NB4 (cell line): Measurements from ENCODE around the gene ITGA11.
"Not testable (repeated sequence)": the region's sequence is repeated elsewhere in the genome, so short reads cannot be mapped to it uniquely, and the experiment has no call there.

Experiments used
- MYC ChIP-seq: IDR thresholded peaks from 2 replicates; pipeline ENCODE4 v1.6.1; 2011; ENCODE audit warnings: low read depth, low read length
- POLR2A ChIP-seq: IDR thresholded peaks from 2 replicates; pipeline ENCODE4 v1.6.1; 2011; ENCODE audit warnings: mild to moderate bottlenecking; ENCODE audit not compliant: insufficient read length; ENCODE audit errors: extremely low read depth
- TF ChIP-seq, protein P1 (sequence below): IDR thresholded peaks from one replicate; pipeline ENCODE4 v1.5.1; 2012; ENCODE audit warnings: low read depth, low read length

DNA sequence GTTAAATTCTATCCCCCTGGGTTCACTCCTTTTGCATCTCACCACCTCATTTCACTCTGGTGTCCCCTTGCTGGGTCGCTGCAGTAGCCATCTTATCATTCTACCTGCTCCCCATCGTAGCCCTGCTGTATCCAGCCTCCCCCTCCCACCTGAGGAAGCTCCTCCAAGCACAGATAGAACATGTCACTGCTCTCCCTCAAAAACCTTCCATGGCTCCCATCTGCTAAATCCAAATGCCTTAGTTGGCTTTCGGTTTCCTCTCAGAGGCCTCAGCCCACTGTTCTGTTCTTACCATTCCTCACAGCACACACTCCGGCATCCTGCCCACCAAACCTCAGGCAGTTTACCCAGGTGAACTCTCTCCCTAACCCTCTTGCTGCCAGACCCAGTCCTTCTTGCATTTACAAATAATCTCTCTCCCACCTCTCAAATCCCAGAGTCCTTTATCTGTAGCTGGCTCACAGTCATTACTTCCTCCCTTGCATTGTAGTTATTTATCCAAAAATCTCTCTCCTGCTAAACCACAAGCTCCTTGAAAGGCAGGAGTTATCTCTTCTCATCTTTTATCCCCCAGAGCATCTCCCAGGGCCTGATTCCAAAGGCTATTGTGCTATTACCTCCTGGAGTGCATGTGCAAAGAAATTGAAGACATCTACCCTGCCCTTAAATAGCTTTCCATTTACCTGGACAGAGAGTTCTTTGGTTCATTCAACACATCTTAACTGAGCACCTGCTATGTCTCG, 9.4 kb downstream of the ITGA11 start:
- TF ChIP-seq POLR2A, MYC: not testable (repeated sequence)
- TF ChIP-seq, protein P1, sequence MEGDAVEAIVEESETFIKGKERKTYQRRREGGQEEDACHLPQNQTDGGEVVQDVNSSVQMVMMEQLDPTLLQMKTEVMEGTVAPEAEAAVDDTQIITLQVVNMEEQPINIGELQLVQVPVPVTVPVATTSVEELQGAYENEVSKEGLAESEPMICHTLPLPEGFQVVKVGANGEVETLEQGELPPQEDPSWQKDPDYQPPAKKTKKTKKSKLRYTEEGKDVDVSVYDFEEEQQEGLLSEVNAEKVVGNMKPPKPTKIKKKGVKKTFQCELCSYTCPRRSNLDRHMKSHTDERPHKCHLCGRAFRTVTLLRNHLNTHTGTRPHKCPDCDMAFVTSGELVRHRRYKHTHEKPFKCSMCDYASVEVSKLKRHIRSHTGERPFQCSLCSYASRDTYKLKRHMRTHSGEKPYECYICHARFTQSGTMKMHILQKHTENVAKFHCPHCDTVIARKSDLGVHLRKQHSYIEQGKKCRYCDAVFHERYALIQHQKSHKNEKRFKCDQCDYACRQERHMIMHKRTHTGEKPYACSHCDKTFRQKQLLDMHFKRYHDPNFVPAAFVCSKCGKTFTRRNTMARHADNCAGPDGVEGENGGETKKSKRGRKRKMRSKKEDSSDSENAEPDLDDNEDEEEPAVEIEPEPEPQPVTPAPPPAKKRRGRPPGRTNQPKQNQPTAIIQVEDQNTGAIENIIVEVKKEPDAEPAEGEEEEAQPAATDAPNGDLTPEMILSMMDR, result not testable (repeated sequence)
